ENCODE data around the gene TIAM2. TPM values are rescaled to one million over a fixed set of nuclear protein-coding genes. Genes with fewer than 3 reads are reported as not detected.

Gene TIAM2
- total and polyA plus RNA-seq, 2 experiments from 2014 or later = 14.2 to 24.4 TPM

DNA sequence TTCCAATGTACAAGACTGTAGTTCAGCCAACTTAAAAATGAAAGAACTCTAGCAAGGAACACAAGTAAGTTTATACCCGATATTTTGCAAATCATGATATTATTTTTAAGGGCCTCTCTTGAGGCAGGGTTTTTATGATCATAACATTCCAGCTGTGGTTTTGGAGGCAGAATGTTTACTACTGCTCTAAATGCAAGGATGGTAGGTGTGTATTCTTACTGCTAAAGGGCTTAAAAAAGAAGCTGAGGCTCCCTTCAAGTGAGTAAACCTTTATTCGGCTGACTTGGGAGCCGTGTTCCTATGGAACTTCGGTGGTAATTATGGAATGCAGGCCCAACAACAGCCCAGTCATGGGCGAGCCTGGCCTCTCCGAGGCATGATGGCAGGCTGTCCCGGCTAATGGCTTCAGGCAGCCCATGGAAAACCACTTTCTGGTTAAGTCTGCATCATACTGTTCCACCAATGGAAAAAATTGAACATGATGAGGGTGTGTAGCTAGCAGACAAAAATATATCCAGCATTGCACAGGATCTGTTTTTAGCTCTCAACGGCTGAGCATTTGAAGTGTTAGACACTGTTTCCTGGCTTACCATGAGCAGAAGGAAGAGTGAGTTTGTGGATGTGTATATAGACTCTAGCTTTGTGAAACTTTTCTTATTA is 111.5 kb downstream of the TIAM2 start (continued):
- TF ChIP-seq, protein P1, sequence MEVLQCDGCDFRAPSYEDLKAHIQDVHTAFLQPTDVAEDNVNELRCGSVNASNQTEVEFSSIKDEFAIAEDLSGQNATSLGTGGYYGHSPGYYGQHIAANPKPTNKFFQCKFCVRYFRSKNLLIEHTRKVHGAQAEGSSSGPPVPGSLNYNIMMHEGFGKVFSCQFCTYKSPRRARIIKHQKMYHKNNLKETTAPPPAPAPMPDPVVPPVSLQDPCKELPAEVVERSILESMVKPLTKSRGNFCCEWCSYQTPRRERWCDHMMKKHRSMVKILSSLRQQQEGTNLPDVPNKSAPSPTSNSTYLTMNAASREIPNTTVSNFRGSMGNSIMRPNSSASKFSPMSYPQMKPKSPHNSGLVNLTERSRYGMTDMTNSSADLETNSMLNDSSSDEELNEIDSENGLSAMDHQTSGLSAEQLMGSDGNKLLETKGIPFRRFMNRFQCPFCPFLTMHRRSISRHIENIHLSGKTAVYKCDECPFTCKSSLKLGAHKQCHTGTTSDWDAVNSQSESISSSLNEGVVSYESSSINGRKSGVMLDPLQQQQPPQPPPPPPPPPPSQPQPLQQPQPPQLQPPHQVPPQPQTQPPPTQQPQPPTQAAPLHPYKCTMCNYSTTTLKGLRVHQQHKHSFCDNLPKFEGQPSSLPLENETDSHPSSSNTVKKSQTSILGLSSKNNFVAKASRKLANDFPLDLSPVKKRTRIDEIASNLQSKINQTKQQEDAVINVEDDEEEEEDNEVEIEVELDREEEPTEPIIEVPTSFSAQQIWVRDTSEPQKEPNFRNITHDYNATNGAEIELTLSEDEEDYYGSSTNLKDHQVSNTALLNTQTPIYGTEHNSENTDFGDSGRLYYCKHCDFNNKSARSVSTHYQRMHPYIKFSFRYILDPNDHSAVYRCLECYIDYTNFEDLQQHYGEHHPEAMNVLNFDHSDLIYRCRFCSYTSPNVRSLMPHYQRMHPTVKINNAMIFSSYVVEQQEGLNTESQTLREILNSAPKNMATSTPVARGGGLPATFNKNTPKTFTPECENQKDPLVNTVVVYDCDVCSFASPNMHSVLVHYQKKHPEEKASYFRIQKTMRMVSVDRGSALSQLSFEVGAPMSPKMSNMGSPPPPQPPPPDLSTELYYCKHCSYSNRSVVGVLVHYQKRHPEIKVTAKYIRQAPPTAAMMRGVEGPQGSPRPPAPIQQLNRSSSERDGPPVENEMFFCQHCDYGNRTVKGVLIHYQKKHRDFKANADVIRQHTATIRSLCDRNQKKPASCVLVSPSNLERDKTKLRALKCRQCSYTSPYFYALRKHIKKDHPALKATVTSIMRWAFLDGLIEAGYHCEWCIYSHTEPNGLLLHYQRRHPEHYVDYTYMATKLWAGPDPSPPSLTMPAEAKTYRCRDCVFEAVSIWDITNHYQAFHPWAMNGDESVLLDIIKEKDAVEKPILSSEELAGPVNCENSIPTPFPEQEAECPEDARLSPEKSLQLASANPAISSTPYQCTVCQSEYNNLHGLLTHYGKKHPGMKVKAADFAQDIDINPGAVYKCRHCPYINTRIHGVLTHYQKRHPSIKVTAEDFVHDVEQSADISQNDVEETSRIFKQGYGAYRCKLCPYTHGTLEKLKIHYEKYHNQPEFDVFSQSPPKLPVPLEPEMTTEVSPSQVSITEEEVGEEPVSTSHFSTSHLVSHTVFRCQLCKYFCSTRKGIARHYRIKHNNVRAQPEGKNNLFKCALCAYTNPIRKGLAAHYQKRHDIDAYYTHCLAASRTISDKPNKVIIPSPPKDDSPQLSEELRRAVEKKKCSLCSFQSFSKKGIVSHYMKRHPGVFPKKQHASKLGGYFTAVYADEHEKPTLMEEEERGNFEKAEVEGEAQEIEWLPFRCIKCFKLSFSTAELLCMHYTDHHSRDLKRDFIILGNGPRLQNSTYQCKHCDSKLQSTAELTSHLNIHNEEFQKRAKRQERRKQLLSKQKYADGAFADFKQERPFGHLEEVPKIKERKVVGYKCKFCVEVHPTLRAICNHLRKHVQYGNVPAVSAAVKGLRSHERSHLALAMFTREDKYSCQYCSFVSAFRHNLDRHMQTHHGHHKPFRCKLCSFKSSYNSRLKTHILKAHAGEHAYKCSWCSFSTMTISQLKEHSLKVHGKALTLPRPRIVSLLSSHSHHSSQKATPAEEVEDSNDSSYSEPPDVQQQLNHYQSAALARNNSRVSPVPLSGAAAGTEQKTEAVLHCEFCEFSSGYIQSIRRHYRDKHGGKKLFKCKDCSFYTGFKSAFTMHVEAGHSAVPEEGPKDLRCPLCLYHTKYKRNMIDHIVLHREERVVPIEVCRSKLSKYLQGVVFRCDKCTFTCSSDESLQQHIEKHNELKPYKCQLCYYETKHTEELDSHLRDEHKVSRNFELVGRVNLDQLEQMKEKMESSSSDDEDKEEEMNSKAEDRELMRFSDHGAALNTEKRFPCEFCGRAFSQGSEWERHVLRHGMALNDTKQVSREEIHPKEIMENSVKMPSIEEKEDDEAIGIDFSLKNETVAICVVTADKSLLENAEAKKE (CRISPR knock-in tag; IDR thresholded peaks at IDR 0.05) = no peak
- no peak for TF ChIP-seq STAT1 (IDR thresholded peaks at IDR 0.05; ENCODE audit: unreplicated experiment)
- no peak for TF ChIP-seq POLR2AphosphoS5 (IDR thresholded peaks at IDR 0.05; ENCODE audit: low read depth)

DNA sequence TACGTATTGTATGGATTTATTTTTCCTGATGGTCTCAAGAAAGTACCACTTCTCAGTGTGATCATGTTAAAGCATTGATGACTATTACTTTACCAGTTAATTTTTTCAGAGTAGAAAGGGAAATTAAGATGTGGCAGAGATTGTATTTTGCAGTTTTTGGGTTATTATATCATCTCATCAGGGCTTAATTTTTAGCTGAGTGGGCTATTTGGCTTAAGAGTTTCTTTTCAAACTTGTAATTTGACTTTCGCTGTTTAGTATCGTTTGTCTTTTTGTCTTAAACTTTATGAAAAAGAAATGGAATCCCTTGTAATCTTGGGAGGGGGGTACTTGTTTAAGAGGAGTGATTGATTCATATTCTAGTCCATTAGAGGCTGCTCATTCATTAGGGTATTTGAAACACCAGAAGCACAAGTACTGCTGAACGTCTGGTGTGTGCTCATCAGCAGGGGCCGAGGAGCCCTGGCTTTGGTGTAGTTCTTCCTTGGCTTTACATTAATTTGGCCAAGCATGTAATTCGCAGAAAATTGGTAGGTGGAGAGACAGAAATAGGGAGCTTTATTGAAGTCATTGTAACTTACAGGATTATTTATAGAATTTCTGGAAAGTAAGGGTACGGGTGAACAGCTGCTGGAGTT is 112.4 kb downstream of the TIAM2 start:
- ATAC-seq (no peak), DNase-seq (ENCODE audit: low spot score) (no peak)
- Histone ChIP-seq H3K79me2 (replicated peaks; ENCODE audit: insufficient read depth) (no peaks in the 10 kb centered on the region; the same call in 1 of the 2 replicates), H3K27ac (ENCODE audit: low read depth) (0 out of 2 replicates have a peak overlapping the region, but pooled peaks have one; percentile 16), H3K4me2 (no peak overlapping the region), H3K9me2 (ENCODE audit: insufficient read depth) (no peaks in the 10 kb centered on the region), H4K20me1 (replicated peaks; ENCODE audit: insufficient read depth) (no peaks in the 10 kb centered on the region), H3F3A (replicated peaks; ENCODE audit: low read depth) (0 out of 2 replicates have a peak, but pooled peaks cover 4% of the 10 kb centered on the region), H3K27me3 (ENCODE audit: insufficient read depth) (no peaks in the 10 kb centered on the region), H2AFZ (no peak overlapping the region), H3K36me3 (ENCODE audit: insufficient read depth) (no peaks in the 10 kb centered on the region), H3K4me1 (ENCODE audit: insufficient read depth) (peaks cover 35% of the 10 kb centered on the region), H3K4me3 (no peak overlapping the region)
- H3K27ac Mint-ChIP-seq = no peak overlapping the region
- H3K27me3 Mint-ChIP-seq (ENCODE audit: insufficient read depth, low read depth, poor library complexity) = peaks cover 3% of the 10 kb centered on the region
- H3K4me3 Mint-ChIP-seq = no peak overlapping the region
- peaks cover 30% of the 10 kb centered on the region for H3K4me1 Mint-ChIP-seq
- TF ChIP-seq POLR2AphosphoS5 (IDR thresholded peaks at IDR 0.05; ENCODE audit: low read depth) = no peak
- TF ChIP-seq, protein P2, sequence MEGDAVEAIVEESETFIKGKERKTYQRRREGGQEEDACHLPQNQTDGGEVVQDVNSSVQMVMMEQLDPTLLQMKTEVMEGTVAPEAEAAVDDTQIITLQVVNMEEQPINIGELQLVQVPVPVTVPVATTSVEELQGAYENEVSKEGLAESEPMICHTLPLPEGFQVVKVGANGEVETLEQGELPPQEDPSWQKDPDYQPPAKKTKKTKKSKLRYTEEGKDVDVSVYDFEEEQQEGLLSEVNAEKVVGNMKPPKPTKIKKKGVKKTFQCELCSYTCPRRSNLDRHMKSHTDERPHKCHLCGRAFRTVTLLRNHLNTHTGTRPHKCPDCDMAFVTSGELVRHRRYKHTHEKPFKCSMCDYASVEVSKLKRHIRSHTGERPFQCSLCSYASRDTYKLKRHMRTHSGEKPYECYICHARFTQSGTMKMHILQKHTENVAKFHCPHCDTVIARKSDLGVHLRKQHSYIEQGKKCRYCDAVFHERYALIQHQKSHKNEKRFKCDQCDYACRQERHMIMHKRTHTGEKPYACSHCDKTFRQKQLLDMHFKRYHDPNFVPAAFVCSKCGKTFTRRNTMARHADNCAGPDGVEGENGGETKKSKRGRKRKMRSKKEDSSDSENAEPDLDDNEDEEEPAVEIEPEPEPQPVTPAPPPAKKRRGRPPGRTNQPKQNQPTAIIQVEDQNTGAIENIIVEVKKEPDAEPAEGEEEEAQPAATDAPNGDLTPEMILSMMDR (conservative IDR thresholded peaks at IDR 0.05; ENCODE audit: low read depth in 2 of 2) = no peak
- TF ChIP-seq CREB1 (CRISPR knock-in tag; IDR thresholded peaks at IDR 0.05; ENCODE audit: low read depth) = no peak
- TF ChIP-seq STAT1 (IDR thresholded peaks at IDR 0.05; ENCODE audit: unreplicated experiment) = no peak
- TF ChIP-seq EZH2 (IDR thresholded peaks at IDR 0.05; ENCODE audit: low read depth, unreplicated experiment) = no peak
- TF ChIP-seq ZNF331 (CRISPR knock-in tag; IDR thresholded peaks at IDR 0.05; ENCODE audit: low read depth) = no peak
- H3K36me3 Mint-ChIP-seq (ENCODE audit: low read depth) = no peaks in the 10 kb centered on the region
- no peaks in the 10 kb centered on the region for H3K9me3 Mint-ChIP-seq
